IPS-NIHi11 (cell line): ENCODE measurements around the gene MRPL44.

Source experiments
- DNase-seq: peaks from one replicate; pipeline ENCODE4 v3.0.0; 2012; ENCODE audit warnings: mixed read lengths, low spot score

The MRPL44 gene

DNA sequence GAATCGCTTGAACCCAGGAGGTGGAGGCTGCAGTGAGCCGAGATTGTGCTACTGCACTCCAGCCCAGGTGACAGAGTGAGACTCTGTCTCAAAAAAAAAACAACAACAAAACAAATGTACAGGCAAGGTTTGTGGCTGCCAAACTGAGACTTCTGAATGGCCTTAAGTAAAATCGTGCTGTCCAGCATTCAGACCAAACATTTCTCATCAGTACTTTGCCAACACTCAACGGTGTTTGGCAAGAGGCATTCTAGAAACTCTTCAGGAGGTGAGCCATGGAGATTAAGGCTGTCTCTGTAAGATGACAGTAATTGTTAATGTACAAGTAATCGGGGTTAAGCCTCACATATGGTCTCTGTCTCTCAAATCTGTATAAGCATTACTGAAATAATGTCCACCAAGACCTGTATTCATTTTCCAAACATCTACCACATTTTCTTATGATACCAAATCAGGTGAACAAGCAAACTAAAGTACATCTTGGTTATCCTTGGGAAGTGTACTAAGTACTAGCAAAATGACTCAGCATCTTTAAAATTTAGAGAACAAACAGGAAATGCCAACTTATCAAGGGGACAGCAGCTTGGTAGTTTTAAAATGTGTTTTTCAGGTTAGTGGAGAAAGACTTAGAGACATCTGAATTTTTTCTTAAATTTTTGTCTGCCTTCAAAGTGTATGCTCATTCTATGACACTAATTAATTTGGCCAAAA is 52.5 kb downstream of the MRPL44 start:
- DNase-seq = no peak

DNA sequence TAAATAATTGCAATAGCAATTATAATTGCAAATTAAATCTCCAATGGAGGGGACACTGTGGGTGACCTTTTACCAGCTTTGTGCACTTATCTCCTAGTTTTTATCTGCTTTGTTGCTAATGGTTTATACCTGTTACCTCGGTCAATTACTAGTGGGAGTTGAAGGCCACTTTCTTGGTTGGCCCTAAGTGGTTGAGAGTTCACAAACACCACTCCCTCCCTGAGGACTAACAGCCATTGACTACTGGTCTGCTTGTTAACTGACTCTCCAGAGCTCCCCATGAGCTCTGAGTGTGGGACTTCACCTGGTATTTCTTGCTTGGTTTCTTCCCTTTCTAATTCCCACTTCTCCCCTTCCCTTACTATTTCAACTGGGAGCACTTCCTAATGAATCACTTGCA is 54.6 kb downstream of the MRPL44 start:
- no peak for DNase-seq

DNA sequence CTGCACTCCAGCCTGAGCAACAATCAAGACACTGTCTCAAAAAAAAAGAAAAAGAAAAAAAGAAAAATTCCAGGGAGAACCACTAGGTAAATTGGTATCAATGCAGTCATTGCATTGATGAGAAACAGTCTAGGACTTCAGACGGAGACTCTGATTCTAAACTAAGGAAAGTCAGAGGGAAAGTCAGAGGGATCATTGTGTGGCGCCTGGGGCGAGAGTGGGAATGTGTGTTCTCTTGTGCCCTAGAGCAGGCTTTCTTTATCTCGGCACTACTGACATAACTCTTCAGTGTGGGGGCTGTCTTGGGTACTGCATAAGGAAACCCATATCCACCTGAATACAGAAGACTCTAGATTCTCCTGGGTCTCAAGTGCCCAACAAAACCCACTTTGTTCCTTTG is 57.1 kb downstream of the MRPL44 start:
- no peak for DNase-seq

- DNase-seq = no peak
Measured at GRCh38 chr2:224016963-224017362, 59.7 kb downstream of the MRPL44 start.
